ENCODE data around the gene HS6ST3. TPM values are rescaled to one million over a fixed set of nuclear protein-coding genes. Genes with fewer than 3 reads are reported as not detected.

HS6ST3 gene
- total and polyA plus RNA-seq, 2 donors (not counting 3 experiments of a cell fraction or from before 2014, with no cell fraction given) = 0.03 to 0.15 TPM

GRCh38 chr13:96218475-96218874, 128.6 kb downstream of the HS6ST3 start:
- no TSS peak for BruUV-seq (replicated peaks)

GRCh38 chr13:96221471-96221870, 131.6 kb downstream of the HS6ST3 start:
- CTCF ChIA-PET = interaction anchor here (1.5 kb wide), 1 partner anchor 8 kb away, joined by 5 read pairs; no protein-coding TSS in a partner anchor
- no peak overlapping the region for H3K27ac ChIP-seq (ENCODE audit: insufficient read depth, low read depth, low read length)
- no TSS peak for BruUV-seq (replicated peaks)
- dilution Hi-C loops (cut with MboI; ENCODE audit: extremely low pct_ligation_motif_present, low sequenced_read_pairs) (no loop called here), intact Hi-C loops (cut with micrococcal nuclease) (no loop called here)
- H3K4me2 ChIP-seq (ENCODE audit: insufficient read depth, low read length) = no peak overlapping the region
- no peaks in the 10 kb centered on the region for H3K9me1 ChIP-seq (replicated peaks; ENCODE audit: control insufficient read depth, extremely low read depth, insufficient read depth, low read length)
- no peaks in the 10 kb centered on the region for H3K79me2 ChIP-seq (ENCODE audit: control insufficient read depth, insufficient read depth, low read length)
- no peaks in the 10 kb centered on the region for H4K20me1 ChIP-seq (replicated peaks; ENCODE audit: control insufficient read depth, extremely low read depth, insufficient read depth, low read length)
- no peaks in the 10 kb centered on the region for H3K27me3 ChIP-seq (ENCODE audit: control insufficient read depth in 2 of 2, insufficient read depth in 2 of 2, low read length in 2 of 2)
- TF ChIP-seq POLR2A (IDR thresholded peaks at IDR 0.05; ENCODE audit: low read depth, low read length) (no peak), CTCF (IDR thresholded peaks at IDR 0.05; ENCODE audit: extremely low read depth in 1 of 2, insufficient read depth in 1 of 2, low read depth in 1 of 2, low read length in 2 of 2) (no peak), POLR2AphosphoS5 (IDR thresholded peaks at IDR 0.05; ENCODE audit: insufficient read depth, low read depth, low read length) (no peak), FOS (IDR thresholded peaks at IDR 0.05; ENCODE audit: borderline replicate concordance, insufficient read depth, low read length) (no peak), EZH2 (IDR thresholded peaks at IDR 0.05; ENCODE audit: borderline replicate concordance, low read depth, low read length, severe bottlenecking) (no peak), MAX (IDR thresholded peaks at IDR 0.05; ENCODE audit: insufficient read depth, insufficient read length) (no peak), JUN (IDR thresholded peaks at IDR 0.05; ENCODE audit: borderline replicate concordance, insufficient read depth, insufficient read length, low read depth) (no peak)
- POLR2A ChIA-PET = no interaction called here
- no peaks in the 10 kb centered on the region for H3K36me3 ChIP-seq (ENCODE audit: control insufficient read depth in 2 of 2, extremely low read depth in 1 of 2, insufficient read depth in 2 of 2, low read length in 2 of 2)
- DNase-seq (ENCODE audit: low read depth, low spot score) (no peak), FAIRE-seq (no peak)
- H3K4me1 ChIP-seq (ENCODE audit: control insufficient read depth, extremely low read depth, insufficient read depth, low read length) = no peaks in the 10 kb centered on the region
- no peak overlapping the region for H3K4me3 ChIP-seq (replicated peaks in 1 of 3; ENCODE audit: insufficient read depth in 1 of 3, low read depth in 1 of 3, low read length in 3 of 3)
- H2AFZ ChIP-seq (ENCODE audit: low read depth, low read length) = no peak overlapping the region
- no peak overlapping the region for H3K9ac ChIP-seq (replicated peaks; ENCODE audit: extremely low read depth, insufficient read depth, low read length)
- H3K9me3 ChIP-seq (replicated peaks; ENCODE audit: control insufficient read depth, insufficient read depth, low read length) = no peaks in the 10 kb centered on the region

More at GRCh38 chr13:96218475-96218874, 128.6 kb downstream of the HS6ST3 start:
- Histone ChIP-seq H3K9ac (replicated peaks; ENCODE audit: extremely low read depth, insufficient read depth, low read length) (no peak overlapping the region), H3K9me3 (replicated peaks; ENCODE audit: control insufficient read depth, insufficient read depth, low read length) (no peaks in the 10 kb centered on the region), H4K20me1 (replicated peaks; ENCODE audit: control insufficient read depth, extremely low read depth, insufficient read depth, low read length) (no peaks in the 10 kb centered on the region), H3K9me1 (replicated peaks; ENCODE audit: control insufficient read depth, extremely low read depth, insufficient read depth, low read length) (no peaks in the 10 kb centered on the region), H3K27me3 (ENCODE audit: control insufficient read depth in 2 of 2, insufficient read depth in 2 of 2, low read length in 2 of 2) (no peaks in the 10 kb centered on the region), H2AFZ (ENCODE audit: low read depth, low read length) (no peak overlapping the region), H3K27ac (ENCODE audit: insufficient read depth, low read depth, low read length) (no peak overlapping the region), H3K4me2 (ENCODE audit: insufficient read depth, low read length) (no peak overlapping the region), H3K4me3 (replicated peaks in 1 of 3; ENCODE audit: insufficient read depth in 1 of 3, low read depth in 1 of 3, low read length in 3 of 3) (no peak overlapping the region), H3K36me3 (ENCODE audit: control insufficient read depth in 2 of 2, extremely low read depth in 1 of 2, insufficient read depth in 2 of 2, low read length in 2 of 2) (no peaks in the 10 kb centered on the region), H3K79me2 (ENCODE audit: control insufficient read depth, insufficient read depth, low read length) (no peaks in the 10 kb centered on the region), H3K4me1 (ENCODE audit: control insufficient read depth, extremely low read depth, insufficient read depth, low read length) (no peaks in the 10 kb centered on the region)
- DNase-seq (ENCODE audit: low read depth, low spot score) (no peak), FAIRE-seq (no peak)
- dilution Hi-C loops (cut with MboI; ENCODE audit: extremely low pct_ligation_motif_present, low sequenced_read_pairs) (no loop called here), intact Hi-C loops (cut with micrococcal nuclease) (no loop called here)
- CTCF ChIA-PET = no interaction called here
- TF ChIP-seq POLR2A (IDR thresholded peaks at IDR 0.05; ENCODE audit: low read depth, low read length) (no peak), MYC (IDR thresholded peaks at IDR 0.05; ENCODE audit: low read depth, low read length) (no peak), EZH2 (IDR thresholded peaks at IDR 0.05; ENCODE audit: borderline replicate concordance, low read depth, low read length, severe bottlenecking) (no peak), JUN (IDR thresholded peaks at IDR 0.05; ENCODE audit: borderline replicate concordance, insufficient read depth, insufficient read length, low read depth) (no peak), FOS (IDR thresholded peaks at IDR 0.05; ENCODE audit: borderline replicate concordance, insufficient read depth, low read length) (no peak), POLR2AphosphoS5 (IDR thresholded peaks at IDR 0.05; ENCODE audit: insufficient read depth, low read depth, low read length) (no peak)
- POLR2A ChIA-PET = no interaction called here

All from endothelial cell of umbilical vein (primary cell).